Motor neuron (in vitro differentiated cells): Measurements from ENCODE around the gene ZNF599. TPM values are rescaled to one million over a fixed set of nuclear protein-coding genes. Genes with fewer than 3 reads are reported as not detected.
"Not testable (repeated sequence)": the region's sequence is repeated elsewhere in the genome, so short reads cannot be mapped to it uniquely, and the experiment has no call there.

Experiments
- ATAC-seq, 8 experiments: fragments of 200-7000 bp; cut with Tn5 transposase; replicated peaks in 6 of 8; 2 replicates each; pipeline ENCODE4 v1.8.0; 2021; ENCODE audit warnings: mild to moderate bottlenecking in 8 of 8, moderate library complexity in 8 of 8
- H3K27ac ChIP-seq, 2 donors: fragments of 250-450 bp; sonication (Bioruptor Pico); 2 replicates each; pipeline ENCODE4 v1.9.0; 2021; ENCODE audit warnings: antibody characterized with exemption in 2 of 2, mild to moderate bottlenecking in 2 of 2, moderate library complexity in 1 of 2
- H3K4me1 ChIP-seq, 2 donors: fragments of 250-450 bp; sonication (Bioruptor Pico); replicated peaks in 1 of 2; 2 replicates each; pipeline ENCODE4 v1.6.1; 2021; ENCODE audit warnings: antibody characterized with exemption in 2 of 2, mild to moderate bottlenecking in 2 of 2, moderate library complexity in 1 of 2
- H3K4me3 ChIP-seq, 5 donors: fragments of 250-450 bp; sonication (Bioruptor Pico); 2 replicates each; pipeline ENCODE4 v1.9.0; 2021; ENCODE audit warnings: antibody characterized with exemption in 5 of 5, mild to moderate bottlenecking in 5 of 5, moderate library complexity in 4 of 5
- WGBS, 10 experiments: fragments of 450-650 bp; shearing (Covaris generic); methylation state at CpG; one replicate each; pipeline ENCODE4 v1.0.0; 2022; 5-methylcytosine and 5-hydroxymethylcytosine counted together
- in situ Hi-C, 9 experiments: fragments of 400-800 bp; cut with MboI; loops; one replicate each; pipeline ENCODE4 v1.15.0; 2021; ENCODE audit warnings: low sequenced_read_pairs in 9 of 9, low pct_unique_long_range_greater_than_20kb in 2 of 9; ENCODE audit not compliant: unreplicated experiment in 9 of 9
- total RNA-seq, 8 experiments: library from RNA; unstranded; fragments of 300-600 nt; gene quantifications; 2 replicates each; pipeline versions ENCODE4 v1.2.3 to v1.2.4, GENCODE V29; 2022

The ZNF599 gene
- 10 to 100 TPM in 3 of 8 experiments, 1 to 10 TPM in 5; 7.8 to 15.8 (median 9.7) TPM for total RNA-seq

GRCh38 chr19:34772697-34773554 is at the start of gene ZNF599:
Gene ZNF599, minus strand, starts transcription at chr19:34773215. Its CDS starts 374 bp downstream, at chr19:34772841.
- peak; percentile 94 to 100 (median 99) for ATAC-seq
- 2 to 44% (median 24%) methylated on average over 1 to 25 of the region's 69 CpGs; no CpG with 5 or more reads in 6 of the 10 experiments for WGBS, 10 experiments
- Histone ChIP-seq H3K27ac (peak within 1 kb of the TSS; percentile 81 to 88), H3K4me1 (peaks cover 0 to 8% of the 10 kb centered on the region in 2 donors), H3K4me3 (peak within 1 kb of the TSS; percentile 81 to 97 (median 82))
- in situ Hi-C loops, result no loop called here

GRCh38 chr19:34818270-34818669 is 45.3 kb upstream of the ZNF599 start:
- Histone ChIP-seq H3K4me1 (no peaks in the 10 kb centered on the region), H3K4me3 (no peak overlapping the region), H3K27ac (no peak overlapping the region)
- in situ Hi-C loops, result no loop called here
- WGBS, 10 experiments, result 0 to 100% (median 64%) methylated on average over 1 to 2 of the region's 2 CpGs; no CpG with 5 or more reads in 2 of the 10 experiments
- ATAC-seq, result no peak

- no peaks in the 10 kb centered on the region for H3K4me1 ChIP-seq
- H3K27ac ChIP-seq, result no peak overlapping the region
- no peak for ATAC-seq
- no peak overlapping the region for H3K4me3 ChIP-seq
- 55 to 100% (median 100%) methylated on average over 1 to 2 of the region's 2 CpGs; no CpG with 5 or more reads in 4 of the 10 experiments for WGBS, 10 experiments
- in situ Hi-C loops, result no loop called here
These were observed 43.7 kb upstream of the ZNF599 start for GRCh38 chr19:34816708-34817107.

- Histone ChIP-seq H3K27ac (no peak overlapping the region), H3K4me1 (no peaks in the 10 kb centered on the region), H3K4me3 (no peak overlapping the region)
- ATAC-seq, result peak in 2 of 8 experiments; percentile 33 to 49
- 0 to 100% (median 62%) methylated on average over 1 to 3 of the region's 3 CpGs; no CpG with 5 or more reads in 1 of the 10 experiments for WGBS, 10 experiments
- in situ Hi-C loops, result no loop called here
These were observed 35.6 kb upstream of the ZNF599 start for GRCh38 chr19:34808566-34808965.

- Histone ChIP-seq H3K27ac (no peak overlapping the region), H3K4me1 (no peaks in the 10 kb centered on the region), H3K4me3 (no peak overlapping the region)
- no peak for ATAC-seq
- WGBS, 10 experiments, result 33 to 100% (median 71%) methylated on average over 1 to 11 of the region's 15 CpGs; no CpG with 5 or more reads in 1 of the 10 experiments
- in situ Hi-C loops, result no loop called here
These were observed 34.2 kb upstream of the ZNF599 start for GRCh38 chr19:34806976-34807860.

- in situ Hi-C loops, result no loop called here
- Histone ChIP-seq H3K4me1 (no peaks in the 10 kb centered on the region), H3K27ac (no peak overlapping the region), H3K4me3 (no peak overlapping the region)
- ATAC-seq, result no peak
- WGBS, 10 experiments, result 0 to 70% (median 54%) methylated on average over 1 to 4 of the region's 4 CpGs; no CpG with 5 or more reads in 3 of the 10 experiments
These were observed 31.1 kb upstream of the ZNF599 start for GRCh38 chr19:34804115-34804514.

- no CpG with 5 or more reads among the region's 6 CpGs for WGBS, 10 experiments
- H3K4me3 ChIP-seq, H3K4me1 ChIP-seq, H3K27ac ChIP-seq, in situ Hi-C loops, ATAC-seq: not testable (repeated sequence)
These were observed 23.9 kb upstream of the ZNF599 start for GRCh38 chr19:34796953-34797352.

GRCh38 chr19:34794066-34794960 is 21.3 kb upstream of the ZNF599 start:
- Histone ChIP-seq H3K27ac (no peak overlapping the region), H3K4me3 (no peak overlapping the region), H3K4me1 (no peaks in the 10 kb centered on the region)
- in situ Hi-C loops, result no loop called here
- WGBS, 10 experiments, result 14 to 80% (median 43%) methylated on average over 1 to 9 of the region's 9 CpGs; no CpG with 5 or more reads in 1 of the 10 experiments
- peak in 3 of 8 experiments; percentile 43 to 85 (median 61) for ATAC-seq

GRCh38 chr19:34793565-34793964 is 20.6 kb upstream of the ZNF599 start:
- 0 to 80% (median 50%) methylated on average over 1 to 3 of the region's 3 CpGs; no CpG with 5 or more reads in 3 of the 10 experiments for WGBS, 10 experiments
- in situ Hi-C loops, result no loop called here
- Histone ChIP-seq H3K4me1 (no peaks in the 10 kb centered on the region), H3K27ac (no peak overlapping the region), H3K4me3 (no peak overlapping the region)
- ATAC-seq, result peak in 3 of 8 experiments; percentile 88 to 97 (median 96)

GRCh38 chr19:34788074-34788473 is 15.1 kb upstream of the ZNF599 start:
- no peak for ATAC-seq
- in situ Hi-C loops, result no loop called here
- Histone ChIP-seq H3K27ac (no peak overlapping the region), H3K4me3 (no peak overlapping the region), H3K4me1 (no peaks in the 10 kb centered on the region)
- 0 to 67% (median 44%) methylated on average over 1 to 2 of the region's 2 CpGs; no CpG with 5 or more reads in 3 of the 10 experiments for WGBS, 10 experiments

- no peak for ATAC-seq
- Histone ChIP-seq H3K27ac (no peak overlapping the region), H3K4me1 (no peaks in the 10 kb centered on the region), H3K4me3 (no peak overlapping the region)
- 0 to 58% (median 33%) methylated on average over 1 to 3 of the region's 3 CpGs; no CpG with 5 or more reads in 1 of the 10 experiments for WGBS, 10 experiments
- in situ Hi-C loops, result no loop called here
These were observed 14.2 kb upstream of the ZNF599 start for GRCh38 chr19:34787059-34787824.
